GM23338 (cell line): ENCODE measurements around the gene KCNT2. TPM values are rescaled to one million over a fixed set of nuclear protein-coding genes. Genes with fewer than 3 reads are reported as not detected.

Experiments used
- ATAC-seq: fragments of 200-7000 bp; cut with Tn5 transposase; 3 replicates; pipeline ENCODE4 v1.9.1; 2020
- DNase-seq: peaks from one replicate; pipeline ENCODE4 v3.0.0-alpha.2; 2015; ENCODE audit warnings: low spot score
- H2AFZ ChIP-seq: fragments of 200-600 bp; sonication (generic); 2 replicates; pipeline ENCODE4 v1.8.0; 2016; ENCODE audit warnings: antibody characterized with exemption, mild to moderate bottlenecking, moderate library complexity
- H3F3A ChIP-seq: fragments of 200-600 bp; sonication (generic); replicated peaks from 2 replicates; pipeline ENCODE4 v1.8.0; 2017; ENCODE audit warnings: antibody characterized with exemption, mixed run types, low read depth
- H3K27ac ChIP-seq: fragments of 200-600 bp; sonication (generic); 2 replicates; pipeline ENCODE4 v1.6.1; 2016; ENCODE audit warnings: low read depth
- H3K27me3 ChIP-seq: fragments of 200-600 bp; sonication (generic); 2 replicates; pipeline ENCODE4 v1.8.0; 2016; ENCODE audit warnings: mild to moderate bottlenecking, mixed run types, moderate library complexity; ENCODE audit not compliant: insufficient read depth
- H3K36me3 ChIP-seq: fragments of 200-600 bp; sonication (generic); 2 replicates; pipeline ENCODE4 v1.8.0; 2016; ENCODE audit warnings: mild to moderate bottlenecking; ENCODE audit not compliant: insufficient read depth
- H3K4me1 ChIP-seq: fragments of 200-600 bp; sonication (generic); 2 replicates; pipeline ENCODE4 v1.8.0; 2016; ENCODE audit warnings: mild to moderate bottlenecking, moderate library complexity; ENCODE audit not compliant: insufficient read depth
- H3K4me2 ChIP-seq: fragments of 200-600 bp; sonication (generic); 2 replicates; pipeline ENCODE4 v1.7.1; 2017; ENCODE audit warnings: mixed run types
- H3K4me3 ChIP-seq: fragments of 200-600 bp; sonication (generic); 2 replicates; pipeline ENCODE4 v1.6.1; 2016; ENCODE audit warnings: mixed run types
- H3K79me2 ChIP-seq: fragments of 200-600 bp; sonication (generic); replicated peaks from 2 replicates; pipeline ENCODE4 v1.8.0; 2017; ENCODE audit warnings: mild to moderate bottlenecking; ENCODE audit not compliant: insufficient read depth
- H3K9me2 ChIP-seq: fragments of 200-600 bp; sonication (generic); 2 replicates; pipeline ENCODE4 v1.8.0; 2017; ENCODE audit not compliant: insufficient read depth
- H4K20me1 ChIP-seq: fragments of 200-600 bp; sonication (generic); replicated peaks from 2 replicates; pipeline ENCODE4 v1.8.0; 2017; ENCODE audit warnings: mild to moderate bottlenecking; ENCODE audit not compliant: insufficient read depth
- H3K27ac Mint-ChIP-seq: 2 replicates; pipeline ENCODE4 v1.8.0; 2020; ENCODE audit warnings: inconsistent platforms, mild to moderate bottlenecking, moderate library complexity, mixed read lengths
- H3K27me3 Mint-ChIP-seq: 3 replicates; pipeline ENCODE4 v1.8.0; 2022; ENCODE audit warnings: low read depth, mild to moderate bottlenecking, moderate library complexity, mixed read lengths, inconsistent platforms; ENCODE audit not compliant: insufficient read depth, poor library complexity
- H3K36me3 Mint-ChIP-seq: 3 replicates; pipeline ENCODE4 v1.8.0; 2021; ENCODE audit warnings: low read depth, mild to moderate bottlenecking, inconsistent platforms, moderate library complexity, mixed read lengths
- H3K4me1 Mint-ChIP-seq: 3 replicates; pipeline ENCODE4 v1.8.0; 2020; ENCODE audit warnings: mild to moderate bottlenecking, inconsistent platforms, mixed read lengths
- H3K4me3 Mint-ChIP-seq: 3 replicates; pipeline ENCODE4 v1.8.0; 2021; ENCODE audit warnings: moderate library complexity, mild to moderate bottlenecking, inconsistent platforms, mixed read lengths
- H3K9me3 Mint-ChIP-seq: 3 replicates; pipeline ENCODE4 v1.8.0; 2020; ENCODE audit warnings: moderate library complexity, mild to moderate bottlenecking, inconsistent platforms, mixed read lengths
- CREB1 ChIP-seq: fragments of 250-450 bp; sonication (Bioruptor Pico); IDR thresholded peaks from 2 replicates; pipeline ENCODE4 v1.5.0; 2020; ENCODE audit warnings: low read depth, mild to moderate bottlenecking, moderate library complexity
- EZH2 ChIP-seq: fragments of 200-600 bp; sonication (generic); IDR thresholded peaks from one replicate; pipeline ENCODE4 v1.8.0; 2017; ENCODE audit warnings: antibody characterized with exemption, mild to moderate bottlenecking, low read depth; ENCODE audit not compliant: unreplicated experiment
- EZH2phosphoT487 ChIP-seq: fragments of 200-600 bp; sonication (generic); IDR thresholded peaks from one replicate; pipeline ENCODE4 v1.8.1; 2018; ENCODE audit warnings: antibody characterized with exemption; ENCODE audit not compliant: unreplicated experiment
- NANOG ChIP-seq: IDR thresholded peaks from 2 replicates; pipeline ENCODE4 v1.6.1; 2016; ENCODE audit warnings: antibody characterized with exemption, borderline replicate concordance
- POLR2AphosphoS5 ChIP-seq: IDR thresholded peaks from 2 replicates; pipeline ENCODE4 v1.6.1; 2016; ENCODE audit warnings: antibody characterized with exemption, low read depth
- REST ChIP-seq: IDR thresholded peaks from one replicate; pipeline ENCODE4 v1.6.1; 2018; ENCODE audit warnings: antibody characterized with exemption; ENCODE audit not compliant: unreplicated experiment
- STAT1 ChIP-seq: IDR thresholded peaks from one replicate; pipeline ENCODE4 v1.6.1; 2016; ENCODE audit warnings: antibody characterized with exemption; ENCODE audit not compliant: unreplicated experiment
- ZNF114 ChIP-seq: fragments of 250-450 bp; sonication (Bioruptor Pico); IDR thresholded peaks from 2 replicates; pipeline ENCODE4 v1.5.0; 2020; ENCODE audit warnings: mild to moderate bottlenecking, moderate library complexity
- ZNF331 ChIP-seq: fragments of 250-450 bp; sonication (Bioruptor Pico); IDR thresholded peaks from 2 replicates; pipeline ENCODE4 v1.5.0; 2020; ENCODE audit warnings: low read depth, mild to moderate bottlenecking, moderate library complexity
- polyA plus RNA-seq: library from polyadenylated mRNA; unstranded; fragments of >200 nt; fragmentation: Nextera tagmentation; extraction: Ambion mirVana; gene quantifications from 2 replicates; pipeline ENCODE4 v1.2.1, GENCODE V29; 2016
- total RNA-seq: library from RNA; depleted of rRNA; stranded (reverse); fragments of >200 nt; shearing (Covaris generic); gene quantifications from 2 replicates; pipeline ENCODE4 v1.2.3, GENCODE V29; 2014
- TF ChIP-seq, protein P1 (sequence below), 2 experiments: fragments of 200-600 bp in 1 of 2; sonication (generic) in 1 of 2; conservative IDR thresholded peaks; 2 replicates each; pipeline versions ENCODE4 v1.5.1 to v1.6.1; 2016 to 2017; ENCODE audit warnings: antibody characterized with exemption in 2 of 2, low read depth in 2 of 2, mild to moderate bottlenecking in 2 of 2, moderate library complexity in 1 of 2
- TF ChIP-seq, protein P2 (sequence below): IDR thresholded peaks from 2 replicates; pipeline ENCODE4 v1.6.1; 2016; ENCODE audit warnings: antibody characterized with exemption
- TF ChIP-seq, protein P3 (sequence below): fragments of 250-450 bp; sonication (Bioruptor Pico); IDR thresholded peaks from 2 replicates; pipeline ENCODE4 v1.5.0; 2020; ENCODE audit warnings: mild to moderate bottlenecking, moderate library complexity

The KCNT2 gene
- total and polyA plus RNA-seq, 2 experiments from 2014 or later: 5.4 to 13.4 TPM

DNA sequence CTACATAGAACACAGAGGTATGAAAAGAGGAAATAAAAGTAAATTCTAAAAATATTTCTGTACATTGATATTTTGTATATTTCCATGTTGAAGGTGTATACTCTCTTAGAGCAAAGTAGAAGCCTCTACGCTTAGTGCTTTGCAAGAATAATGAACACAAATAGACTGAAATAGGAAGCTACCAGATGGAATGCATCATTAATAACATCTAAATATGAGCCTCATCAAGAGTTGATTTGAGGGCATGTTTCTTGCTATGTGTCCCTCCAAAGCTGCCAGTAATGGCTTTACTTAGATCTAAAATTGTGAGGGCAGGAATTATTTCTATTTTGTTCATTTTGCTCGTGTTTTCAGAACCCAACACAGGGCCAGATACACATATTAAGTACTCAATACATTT is 94.4 kb downstream of the KCNT2 start (continued):
- TF ChIP-seq, protein P1, sequence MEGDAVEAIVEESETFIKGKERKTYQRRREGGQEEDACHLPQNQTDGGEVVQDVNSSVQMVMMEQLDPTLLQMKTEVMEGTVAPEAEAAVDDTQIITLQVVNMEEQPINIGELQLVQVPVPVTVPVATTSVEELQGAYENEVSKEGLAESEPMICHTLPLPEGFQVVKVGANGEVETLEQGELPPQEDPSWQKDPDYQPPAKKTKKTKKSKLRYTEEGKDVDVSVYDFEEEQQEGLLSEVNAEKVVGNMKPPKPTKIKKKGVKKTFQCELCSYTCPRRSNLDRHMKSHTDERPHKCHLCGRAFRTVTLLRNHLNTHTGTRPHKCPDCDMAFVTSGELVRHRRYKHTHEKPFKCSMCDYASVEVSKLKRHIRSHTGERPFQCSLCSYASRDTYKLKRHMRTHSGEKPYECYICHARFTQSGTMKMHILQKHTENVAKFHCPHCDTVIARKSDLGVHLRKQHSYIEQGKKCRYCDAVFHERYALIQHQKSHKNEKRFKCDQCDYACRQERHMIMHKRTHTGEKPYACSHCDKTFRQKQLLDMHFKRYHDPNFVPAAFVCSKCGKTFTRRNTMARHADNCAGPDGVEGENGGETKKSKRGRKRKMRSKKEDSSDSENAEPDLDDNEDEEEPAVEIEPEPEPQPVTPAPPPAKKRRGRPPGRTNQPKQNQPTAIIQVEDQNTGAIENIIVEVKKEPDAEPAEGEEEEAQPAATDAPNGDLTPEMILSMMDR (conservative IDR thresholded peaks at IDR 0.05; ENCODE audit: low read depth in 2 of 2): no peak
- TF ChIP-seq EZH2phosphoT487 (no peak), REST (no peak), POLR2AphosphoS5 (no peak), ZNF331 (CRISPR knock-in tag) (no peak), STAT1 (no peak)
- TF ChIP-seq, protein P2, sequence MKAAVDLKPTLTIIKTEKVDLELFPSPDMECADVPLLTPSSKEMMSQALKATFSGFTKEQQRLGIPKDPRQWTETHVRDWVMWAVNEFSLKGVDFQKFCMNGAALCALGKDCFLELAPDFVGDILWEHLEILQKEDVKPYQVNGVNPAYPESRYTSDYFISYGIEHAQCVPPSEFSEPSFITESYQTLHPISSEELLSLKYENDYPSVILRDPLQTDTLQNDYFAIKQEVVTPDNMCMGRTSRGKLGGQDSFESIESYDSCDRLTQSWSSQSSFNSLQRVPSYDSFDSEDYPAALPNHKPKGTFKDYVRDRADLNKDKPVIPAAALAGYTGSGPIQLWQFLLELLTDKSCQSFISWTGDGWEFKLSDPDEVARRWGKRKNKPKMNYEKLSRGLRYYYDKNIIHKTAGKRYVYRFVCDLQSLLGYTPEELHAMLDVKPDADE: no peak

DNA sequence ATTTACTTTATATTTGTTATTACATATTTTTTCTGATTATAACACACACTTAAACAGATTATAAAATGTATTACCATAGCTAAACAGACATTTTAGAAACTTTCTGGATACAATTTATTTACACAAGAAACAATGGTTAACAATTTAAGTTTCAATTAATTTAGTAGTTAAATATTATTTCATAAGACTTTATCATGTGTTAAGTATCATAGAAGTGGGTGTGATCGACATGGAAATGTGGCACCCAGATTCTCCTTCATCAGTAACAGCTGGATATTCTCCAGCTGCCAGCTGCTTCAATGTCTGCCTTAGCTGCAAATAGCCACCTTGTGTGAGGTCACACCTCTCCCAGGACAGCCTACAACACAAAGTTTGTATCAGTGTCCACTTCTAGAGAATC is 97.8 kb downstream of the KCNT2 start:
- H3K27me3 Mint-ChIP-seq: no peaks in the 10 kb centered on the region
- Histone ChIP-seq H4K20me1 (peaks cover 16% of the 10 kb centered on the region), H3K27ac (no peak overlapping the region), H3K36me3 (no peaks in the 10 kb centered on the region), H2AFZ (no peak overlapping the region), H3K4me1 (no peaks in the 10 kb centered on the region), H3K9me2 (no peaks in the 10 kb centered on the region), H3K27me3 (no peaks in the 10 kb centered on the region), H3K4me2 (no peak overlapping the region), H3K4me3 (no peak overlapping the region), H3F3A (no peaks in the 10 kb centered on the region), H3K79me2 (peaks cover 27% of the 10 kb centered on the region; the same call in 1 of the 2 replicates)
- H3K36me3 Mint-ChIP-seq: peaks cover 12% of the 10 kb centered on the region
- no peaks in the 10 kb centered on the region for H3K9me3 Mint-ChIP-seq
- DNase-seq (no peak), ATAC-seq (no peak)
- no peak overlapping the region for H3K27ac Mint-ChIP-seq
- H3K4me3 Mint-ChIP-seq: no peak overlapping the region
- peaks cover 1% of the 10 kb centered on the region for H3K4me1 Mint-ChIP-seq
- TF ChIP-seq, protein P3, sequence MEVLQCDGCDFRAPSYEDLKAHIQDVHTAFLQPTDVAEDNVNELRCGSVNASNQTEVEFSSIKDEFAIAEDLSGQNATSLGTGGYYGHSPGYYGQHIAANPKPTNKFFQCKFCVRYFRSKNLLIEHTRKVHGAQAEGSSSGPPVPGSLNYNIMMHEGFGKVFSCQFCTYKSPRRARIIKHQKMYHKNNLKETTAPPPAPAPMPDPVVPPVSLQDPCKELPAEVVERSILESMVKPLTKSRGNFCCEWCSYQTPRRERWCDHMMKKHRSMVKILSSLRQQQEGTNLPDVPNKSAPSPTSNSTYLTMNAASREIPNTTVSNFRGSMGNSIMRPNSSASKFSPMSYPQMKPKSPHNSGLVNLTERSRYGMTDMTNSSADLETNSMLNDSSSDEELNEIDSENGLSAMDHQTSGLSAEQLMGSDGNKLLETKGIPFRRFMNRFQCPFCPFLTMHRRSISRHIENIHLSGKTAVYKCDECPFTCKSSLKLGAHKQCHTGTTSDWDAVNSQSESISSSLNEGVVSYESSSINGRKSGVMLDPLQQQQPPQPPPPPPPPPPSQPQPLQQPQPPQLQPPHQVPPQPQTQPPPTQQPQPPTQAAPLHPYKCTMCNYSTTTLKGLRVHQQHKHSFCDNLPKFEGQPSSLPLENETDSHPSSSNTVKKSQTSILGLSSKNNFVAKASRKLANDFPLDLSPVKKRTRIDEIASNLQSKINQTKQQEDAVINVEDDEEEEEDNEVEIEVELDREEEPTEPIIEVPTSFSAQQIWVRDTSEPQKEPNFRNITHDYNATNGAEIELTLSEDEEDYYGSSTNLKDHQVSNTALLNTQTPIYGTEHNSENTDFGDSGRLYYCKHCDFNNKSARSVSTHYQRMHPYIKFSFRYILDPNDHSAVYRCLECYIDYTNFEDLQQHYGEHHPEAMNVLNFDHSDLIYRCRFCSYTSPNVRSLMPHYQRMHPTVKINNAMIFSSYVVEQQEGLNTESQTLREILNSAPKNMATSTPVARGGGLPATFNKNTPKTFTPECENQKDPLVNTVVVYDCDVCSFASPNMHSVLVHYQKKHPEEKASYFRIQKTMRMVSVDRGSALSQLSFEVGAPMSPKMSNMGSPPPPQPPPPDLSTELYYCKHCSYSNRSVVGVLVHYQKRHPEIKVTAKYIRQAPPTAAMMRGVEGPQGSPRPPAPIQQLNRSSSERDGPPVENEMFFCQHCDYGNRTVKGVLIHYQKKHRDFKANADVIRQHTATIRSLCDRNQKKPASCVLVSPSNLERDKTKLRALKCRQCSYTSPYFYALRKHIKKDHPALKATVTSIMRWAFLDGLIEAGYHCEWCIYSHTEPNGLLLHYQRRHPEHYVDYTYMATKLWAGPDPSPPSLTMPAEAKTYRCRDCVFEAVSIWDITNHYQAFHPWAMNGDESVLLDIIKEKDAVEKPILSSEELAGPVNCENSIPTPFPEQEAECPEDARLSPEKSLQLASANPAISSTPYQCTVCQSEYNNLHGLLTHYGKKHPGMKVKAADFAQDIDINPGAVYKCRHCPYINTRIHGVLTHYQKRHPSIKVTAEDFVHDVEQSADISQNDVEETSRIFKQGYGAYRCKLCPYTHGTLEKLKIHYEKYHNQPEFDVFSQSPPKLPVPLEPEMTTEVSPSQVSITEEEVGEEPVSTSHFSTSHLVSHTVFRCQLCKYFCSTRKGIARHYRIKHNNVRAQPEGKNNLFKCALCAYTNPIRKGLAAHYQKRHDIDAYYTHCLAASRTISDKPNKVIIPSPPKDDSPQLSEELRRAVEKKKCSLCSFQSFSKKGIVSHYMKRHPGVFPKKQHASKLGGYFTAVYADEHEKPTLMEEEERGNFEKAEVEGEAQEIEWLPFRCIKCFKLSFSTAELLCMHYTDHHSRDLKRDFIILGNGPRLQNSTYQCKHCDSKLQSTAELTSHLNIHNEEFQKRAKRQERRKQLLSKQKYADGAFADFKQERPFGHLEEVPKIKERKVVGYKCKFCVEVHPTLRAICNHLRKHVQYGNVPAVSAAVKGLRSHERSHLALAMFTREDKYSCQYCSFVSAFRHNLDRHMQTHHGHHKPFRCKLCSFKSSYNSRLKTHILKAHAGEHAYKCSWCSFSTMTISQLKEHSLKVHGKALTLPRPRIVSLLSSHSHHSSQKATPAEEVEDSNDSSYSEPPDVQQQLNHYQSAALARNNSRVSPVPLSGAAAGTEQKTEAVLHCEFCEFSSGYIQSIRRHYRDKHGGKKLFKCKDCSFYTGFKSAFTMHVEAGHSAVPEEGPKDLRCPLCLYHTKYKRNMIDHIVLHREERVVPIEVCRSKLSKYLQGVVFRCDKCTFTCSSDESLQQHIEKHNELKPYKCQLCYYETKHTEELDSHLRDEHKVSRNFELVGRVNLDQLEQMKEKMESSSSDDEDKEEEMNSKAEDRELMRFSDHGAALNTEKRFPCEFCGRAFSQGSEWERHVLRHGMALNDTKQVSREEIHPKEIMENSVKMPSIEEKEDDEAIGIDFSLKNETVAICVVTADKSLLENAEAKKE (CRISPR knock-in tag): no peak
- no peak for TF ChIP-seq CREB1 (CRISPR knock-in tag)
- no peak for TF ChIP-seq EZH2
- TF ChIP-seq EZH2phosphoT487: no peak
- no peak for TF ChIP-seq ZNF114 (CRISPR knock-in tag)
- no peak for TF ChIP-seq NANOG
